IPS DF 6.9 (cell line): Measurements from ENCODE around the gene ATF4.

ENCODE experiments used
- DNase-seq: peaks from one replicate; pipeline ENCODE4 v3.0.0-alpha.2; 2013; ENCODE audit warnings: low read depth, low spot score
- H3K27ac ChIP-seq: one replicate; pipeline ENCODE4 v1.5.1; 2013; ENCODE audit warnings: low read length, control low read depth
- H3K27me3 ChIP-seq: 2 replicates; pipeline ENCODE4 v1.6.1; 2013; ENCODE audit warnings: mild to moderate bottlenecking, low read length; ENCODE audit not compliant: control insufficient read depth, insufficient read depth
- H3K36me3 ChIP-seq: 2 replicates; pipeline ENCODE4 v1.6.1; 2013; ENCODE audit warnings: low read length; ENCODE audit not compliant: control insufficient read depth, insufficient read depth
- H3K4me1 ChIP-seq: 2 replicates; pipeline ENCODE4 v1.6.1; 2013; ENCODE audit warnings: low read length; ENCODE audit not compliant: control insufficient read depth, insufficient read depth
- H3K4me3 ChIP-seq: 2 replicates; pipeline ENCODE4 v1.5.1; 2013; ENCODE audit warnings: mild to moderate bottlenecking, low read length
- H3K9me3 ChIP-seq: 2 replicates; pipeline ENCODE4 v1.6.1; 2013; ENCODE audit warnings: low read length, inconsistent platforms; ENCODE audit not compliant: control insufficient read depth, insufficient read depth
- WGBS: extraction: QIAGEN DNeasy Blood & Tissue Kit; methylation state at CpG from one replicate; pipeline ENCODE4 v1.1.7; 2013; ENCODE audit warnings: mixed read lengths, missing lambda C conversion rate; ENCODE audit not compliant: insufficient read length, insufficient coverage; 5-methylcytosine and 5-hydroxymethylcytosine counted together

Gene ATF4

DNA sequence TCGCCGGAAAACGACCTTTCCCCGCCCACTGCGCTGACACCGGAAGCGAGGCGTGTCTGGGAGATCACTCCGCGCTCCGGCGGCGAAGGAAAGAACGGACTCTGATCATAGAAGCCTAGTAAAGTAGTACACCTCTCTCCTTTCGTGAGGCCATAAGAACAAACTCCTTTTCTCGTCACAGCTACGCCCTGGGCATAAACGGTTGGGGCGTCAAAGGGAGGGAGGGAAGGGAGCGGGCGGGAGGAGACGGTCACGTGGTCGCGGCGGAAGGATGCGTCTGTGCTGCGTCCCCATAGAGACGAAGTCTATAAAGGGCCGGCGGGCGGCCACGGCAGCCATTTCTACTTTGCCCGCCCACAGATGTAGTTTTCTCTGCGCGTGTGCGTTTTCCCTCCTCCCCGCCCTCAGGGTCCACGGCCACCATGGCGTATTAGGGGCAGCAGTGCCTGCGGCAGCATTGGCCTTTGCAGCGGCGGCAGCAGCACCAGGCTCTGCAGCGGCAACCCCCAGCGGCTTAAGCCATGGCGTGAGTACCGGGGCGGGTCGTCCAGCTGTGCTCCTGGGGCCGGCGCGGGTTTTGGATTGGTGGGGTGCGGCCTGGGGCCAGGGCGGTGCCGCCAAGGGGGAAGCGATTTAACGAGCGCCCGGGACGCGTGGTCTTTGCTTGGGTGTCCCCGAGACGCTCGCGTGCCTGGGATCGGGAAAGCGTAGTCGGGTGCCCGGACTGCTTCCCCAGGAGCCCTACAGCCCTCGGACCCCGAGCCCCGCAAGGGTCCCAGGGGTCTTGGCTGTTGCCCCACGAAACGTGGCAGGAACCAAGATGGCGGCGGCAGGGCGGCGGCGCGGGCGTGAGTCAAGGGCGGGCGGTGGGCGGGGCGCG is at the start of gene ATF4:
TSS of gene ATF4 (plus strand) at position 337 of the 880 bp plus-strand sequence. CDS start 884 bp downstream, outside the sequence.
- no peaks in the 10 kb centered on the region for H3K9me3 ChIP-seq
- H3K27ac ChIP-seq: no peak within 1 kb of the TSS
- no peaks in the 10 kb centered on the region for H3K27me3 ChIP-seq
- DNase-seq: no peak
- peak within 1 kb of the TSS; percentile 97 for H3K4me3 ChIP-seq
- WGBS: no CpG with 5 or more reads among the region's 86 CpGs
- 0 out of 2 replicates have a peak, but pooled peaks cover 5% of the 10 kb centered on the region for H3K4me1 ChIP-seq
- peaks cover 28% of the 10 kb centered on the region for H3K36me3 ChIP-seq

- no peak for DNase-seq
- Histone ChIP-seq H3K36me3 (no peaks in the 10 kb centered on the region), H3K27me3 (no peaks in the 10 kb centered on the region), H3K9me3 (no peaks in the 10 kb centered on the region), H3K4me1 (peaks cover 25% of the 10 kb centered on the region), H3K27ac (no peak overlapping the region), H3K4me3 (no peak overlapping the region)
- WGBS: no CpG with 5 or more reads among the region's 13 CpGs
Observed at GRCh38 chr22:39471381-39472141, 48.8 kb upstream of the ATF4 start.

DNA sequence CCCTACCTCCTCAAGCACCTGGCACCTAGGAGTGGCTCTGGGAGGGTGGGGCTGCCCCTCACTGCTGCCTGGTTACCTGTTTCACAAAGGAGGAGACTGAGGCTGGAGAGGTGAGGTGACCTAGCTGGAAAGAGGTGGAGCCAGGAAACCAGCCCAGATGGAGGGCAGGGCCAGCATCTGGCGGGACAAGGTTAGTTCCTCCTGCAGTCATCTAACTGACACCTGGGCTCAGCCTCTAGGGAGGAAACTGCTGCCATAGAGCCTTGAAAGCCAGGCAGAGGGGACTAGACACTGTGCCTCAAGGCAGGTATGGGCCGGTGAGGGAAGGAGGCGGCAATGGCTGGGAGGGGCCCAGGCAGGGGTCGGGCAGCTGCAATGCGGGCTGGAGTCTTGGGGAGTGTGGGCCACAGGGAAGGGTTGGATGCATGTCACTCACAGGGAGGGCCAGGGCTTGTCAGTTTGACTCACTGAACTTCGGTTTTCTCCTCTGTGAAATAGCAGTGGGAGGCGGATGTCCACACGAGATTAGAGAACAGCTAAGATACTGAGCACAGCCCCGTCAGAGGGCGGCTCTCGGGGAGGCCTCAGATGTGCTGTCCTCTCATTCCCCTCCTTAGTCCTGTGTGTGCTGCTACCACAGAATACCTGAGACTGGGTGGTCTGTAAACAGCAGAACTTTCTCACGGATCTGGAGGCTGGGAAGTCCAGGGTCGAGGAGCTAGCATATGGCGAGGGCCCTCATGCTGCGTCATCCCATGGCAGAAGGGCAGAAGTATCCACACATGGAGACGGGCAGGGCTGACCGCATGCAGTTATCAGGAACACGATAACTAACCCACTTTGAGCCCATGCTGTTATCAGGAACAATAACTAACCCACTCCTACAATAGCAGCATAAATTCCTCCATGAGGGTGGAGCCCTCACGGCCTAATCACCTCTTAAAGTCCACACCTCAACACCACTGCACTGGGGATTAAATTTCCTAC is 47.5 kb upstream of the ATF4 start:
- Histone ChIP-seq H3K36me3 (no peaks in the 10 kb centered on the region), H3K27ac (no peak overlapping the region), H3K9me3 (no peaks in the 10 kb centered on the region), H3K27me3 (no peaks in the 10 kb centered on the region), H3K4me3 (no peak overlapping the region), H3K4me1 (peaks cover 25% of the 10 kb centered on the region)
- no peak for DNase-seq
- no CpG with 5 or more reads among the region's 19 CpGs for WGBS

DNA sequence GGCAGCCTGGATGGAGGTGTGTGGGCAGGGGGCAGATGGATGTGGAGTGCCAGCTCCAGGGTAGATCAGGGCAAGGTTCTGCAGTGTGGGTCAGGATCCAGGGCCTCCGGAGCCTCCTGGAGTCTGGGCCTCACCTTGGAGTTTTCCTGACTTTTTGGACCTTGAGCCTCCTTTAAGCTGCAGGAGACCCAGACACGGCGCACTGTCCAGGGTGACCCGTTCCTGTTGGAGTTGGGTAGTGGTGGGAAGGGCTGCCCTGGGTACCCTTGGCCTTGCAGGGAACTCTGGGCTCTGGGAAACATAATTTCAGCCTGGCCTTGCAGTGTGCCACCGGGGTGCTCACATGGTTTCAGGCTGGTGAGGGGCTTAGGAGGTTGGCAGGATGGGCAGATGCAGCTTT is 46.5 kb upstream of the ATF4 start:
- Histone ChIP-seq H3K9me3 (no peaks in the 10 kb centered on the region), H3K4me3 (no peak overlapping the region), H3K36me3 (no peaks in the 10 kb centered on the region), H3K4me1 (peaks cover 25% of the 10 kb centered on the region), H3K27me3 (no peaks in the 10 kb centered on the region), H3K27ac (no peak overlapping the region)
- no peak for DNase-seq
- no CpG with 5 or more reads among the region's 5 CpGs for WGBS

- H3K36me3 ChIP-seq: no peaks in the 10 kb centered on the region
- no peak overlapping the region for H3K27ac ChIP-seq
- no peaks in the 10 kb centered on the region for H3K27me3 ChIP-seq
- WGBS: no CpG with 5 or more reads among the region's 11 CpGs
- H3K4me3 ChIP-seq: no peak overlapping the region
- no peak for DNase-seq
- peaks cover 22% of the 10 kb centered on the region for H3K4me1 ChIP-seq
- no peaks in the 10 kb centered on the region for H3K9me3 ChIP-seq
Observed at GRCh38 chr22:39474351-39475111, 45.8 kb upstream of the ATF4 start.

DNA sequence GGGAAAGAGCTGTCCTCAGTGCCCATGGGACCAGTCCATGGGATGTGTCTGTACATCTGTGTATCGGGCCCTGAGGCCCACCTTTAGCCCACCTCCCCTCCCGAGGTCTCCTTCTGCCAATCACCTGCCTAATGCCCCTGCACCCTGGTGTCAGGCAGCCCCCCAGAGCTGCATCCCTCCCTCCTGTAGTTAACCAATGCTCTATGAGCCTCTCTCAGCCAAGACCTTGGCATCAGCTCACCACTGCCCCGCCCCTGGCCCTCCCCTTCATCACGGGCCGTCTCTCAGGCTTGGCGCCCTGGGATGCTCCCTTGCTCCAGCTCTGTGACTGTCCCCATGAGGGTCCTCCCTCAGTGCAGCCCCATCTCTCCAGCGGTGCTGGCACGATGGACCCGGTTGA is 45.0 kb upstream of the ATF4 start:
- H3K36me3 ChIP-seq: no peaks in the 10 kb centered on the region
- H3K27ac ChIP-seq: no peak overlapping the region
- no peak overlapping the region for H3K4me3 ChIP-seq
- no peaks in the 10 kb centered on the region for H3K9me3 ChIP-seq
- H3K27me3 ChIP-seq: no peaks in the 10 kb centered on the region
- H3K4me1 ChIP-seq: peaks cover 17% of the 10 kb centered on the region
- no peak for DNase-seq
- no CpG with 5 or more reads among the region's 9 CpGs for WGBS

DNA sequence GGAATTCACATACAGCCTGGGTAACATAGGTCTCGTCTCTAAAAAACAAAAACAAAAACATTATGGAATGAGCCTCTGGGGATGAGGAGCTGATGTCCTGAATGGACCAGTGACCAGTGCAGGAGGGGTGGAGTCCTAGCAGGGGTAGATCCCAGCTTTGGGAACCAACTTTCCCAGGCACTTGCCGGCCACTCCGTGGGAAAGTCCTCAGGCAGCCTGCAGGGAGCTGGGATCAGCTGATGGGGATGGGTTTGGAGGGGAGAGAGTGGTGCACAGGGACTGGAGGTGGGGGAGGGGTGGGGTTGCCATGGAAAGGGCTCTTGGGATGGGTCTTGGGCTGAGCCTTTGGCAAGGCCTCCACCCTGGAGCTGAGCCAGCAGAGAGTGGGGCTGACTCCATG is 44.5 kb upstream of the ATF4 start:
- no CpG with 5 or more reads among the region's 3 CpGs for WGBS
- Histone ChIP-seq H3K4me3 (no peak overlapping the region), H3K9me3 (no peaks in the 10 kb centered on the region), H3K27me3 (no peaks in the 10 kb centered on the region), H3K4me1 (peaks cover 13% of the 10 kb centered on the region), H3K27ac (no peak overlapping the region), H3K36me3 (no peaks in the 10 kb centered on the region)
- DNase-seq: no peak

- no peak overlapping the region for H3K27ac ChIP-seq
- no peaks in the 10 kb centered on the region for H3K27me3 ChIP-seq
- no peaks in the 10 kb centered on the region for H3K9me3 ChIP-seq
- no peaks in the 10 kb centered on the region for H3K36me3 ChIP-seq
- H3K4me3 ChIP-seq: no peak overlapping the region
- no peak for DNase-seq
- H3K4me1 ChIP-seq: peaks cover 10% of the 10 kb centered on the region
- no CpG with 5 or more reads among the region's 13 CpGs for WGBS
Observed at GRCh38 chr22:39476664-39477063, 43.7 kb upstream of the ATF4 start.

- DNase-seq: no peak
- Histone ChIP-seq H3K4me3 (no peak overlapping the region), H3K4me1 (peaks cover 5% of the 10 kb centered on the region), H3K27me3 (no peaks in the 10 kb centered on the region), H3K27ac (no peak overlapping the region), H3K36me3 (no peaks in the 10 kb centered on the region), H3K9me3 (no peaks in the 10 kb centered on the region)
- no CpG with 5 or more reads among the region's 9 CpGs for WGBS
Observed at GRCh38 chr22:39477542-39477941, 42.8 kb upstream of the ATF4 start.
